ENCODE data around the gene SLC39A11.

The SLC39A11 gene

DNA sequence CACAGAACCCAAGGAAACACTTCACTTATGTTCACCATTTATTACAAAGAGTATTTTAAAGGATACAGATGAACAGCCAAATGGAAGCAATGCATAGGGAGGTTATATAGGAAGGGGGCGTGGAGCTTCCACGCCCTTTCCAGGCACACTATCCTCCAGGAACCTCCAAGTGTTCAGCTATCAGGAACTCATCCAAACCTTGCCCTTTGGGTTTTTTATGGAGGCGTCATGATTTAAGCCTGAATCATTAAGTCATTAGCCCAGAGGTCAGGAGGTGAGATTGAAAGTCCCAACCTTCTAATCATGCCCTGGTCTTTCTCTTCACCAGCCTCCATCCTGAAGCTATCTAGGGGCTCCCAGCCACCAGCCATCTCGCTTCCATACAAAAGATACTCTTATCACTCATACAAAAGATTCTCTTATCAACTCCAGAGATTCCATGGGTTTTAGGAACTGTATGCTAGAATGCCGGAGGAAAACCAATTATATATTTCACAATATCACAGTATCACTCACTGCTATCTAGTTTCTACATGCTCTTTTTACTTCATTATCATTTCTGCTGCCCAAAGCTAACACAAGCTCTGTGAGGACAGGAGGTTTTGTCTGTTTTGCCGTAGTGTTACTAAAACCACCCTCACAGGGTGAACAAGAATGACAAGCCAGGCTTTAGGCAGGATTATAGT lies 213.4 kb downstream of the SLC39A11 start:
- DNase-seq, result no peak
- in situ Hi-C loops (cut with HindIII; ENCODE audit: low pct_ligation_motif_present, low pct_unique_long_range_greater_than_20kb, low sequenced_read_pairs), result no loop called here

DNA sequence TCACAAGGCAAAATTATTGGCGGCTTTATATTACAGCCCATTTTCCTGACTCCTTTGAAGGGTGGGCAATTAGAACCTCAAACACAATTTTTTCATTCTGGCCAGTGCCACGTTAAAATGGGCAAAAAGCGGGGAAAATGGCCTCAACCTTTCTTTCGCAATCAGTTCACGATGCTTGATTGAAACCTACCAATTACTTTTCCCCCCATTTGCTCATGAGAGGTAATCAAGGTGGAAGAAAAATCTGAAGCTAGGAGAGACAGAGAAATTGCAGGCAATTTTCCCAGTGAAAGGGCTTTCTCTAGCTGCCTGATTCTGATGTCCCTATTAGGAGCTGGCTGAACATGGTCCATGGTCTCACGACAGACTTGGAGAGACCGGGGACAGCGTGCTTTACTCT lies 215.1 kb downstream of the SLC39A11 start:
- in situ Hi-C loops (cut with HindIII; ENCODE audit: low pct_ligation_motif_present, low pct_unique_long_range_greater_than_20kb, low sequenced_read_pairs), result no loop called here
- no peak for DNase-seq

DNA sequence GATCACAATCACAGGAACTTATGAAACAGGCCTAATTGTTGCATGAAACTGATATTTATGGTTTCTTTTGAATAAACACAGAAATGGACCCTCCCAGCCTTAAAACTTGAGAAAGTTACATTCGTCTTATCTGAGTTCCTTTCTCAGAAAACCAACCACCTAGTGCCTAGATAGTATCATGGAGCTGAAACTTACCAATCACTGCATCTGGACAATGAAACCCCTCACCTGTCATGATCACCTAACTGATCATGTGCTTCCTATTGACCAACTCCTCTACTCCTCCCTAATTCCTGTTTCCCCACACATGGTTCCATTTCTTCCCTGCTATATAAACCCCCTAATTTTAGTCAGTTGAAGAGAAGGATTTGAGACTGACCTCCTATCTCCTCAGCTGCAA lies 216.1 kb downstream of the SLC39A11 start:
- in situ Hi-C loops (cut with HindIII; ENCODE audit: low pct_ligation_motif_present, low pct_unique_long_range_greater_than_20kb, low sequenced_read_pairs), result no loop called here

DNA sequence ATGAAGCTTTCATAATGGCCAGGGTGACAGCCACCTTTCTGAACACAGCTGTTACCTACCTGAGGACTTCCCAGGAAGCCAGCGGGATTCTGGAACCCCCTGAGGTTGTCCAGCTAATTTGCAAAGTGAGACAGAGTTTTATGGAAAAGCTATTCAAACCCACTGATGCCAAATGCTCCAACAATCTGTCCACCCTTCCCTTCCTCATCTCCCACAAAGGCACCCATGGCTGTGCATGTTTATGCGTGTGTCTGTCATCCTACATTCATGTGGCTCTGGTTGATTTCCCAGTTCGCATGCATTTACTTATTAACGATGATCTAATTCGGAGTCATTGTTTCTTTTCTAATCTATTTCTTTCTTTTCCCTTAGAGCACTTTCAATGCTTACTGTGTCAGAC lies 217.1 kb downstream of the SLC39A11 start:
- DNase-seq, result no peak
- in situ Hi-C loops (cut with HindIII; ENCODE audit: low pct_ligation_motif_present, low pct_unique_long_range_greater_than_20kb, low sequenced_read_pairs), result no loop called here

More for the DNA sequence above, 216.1 kb downstream of the SLC39A11 start:
- DNase-seq, result no peak

DNA sequence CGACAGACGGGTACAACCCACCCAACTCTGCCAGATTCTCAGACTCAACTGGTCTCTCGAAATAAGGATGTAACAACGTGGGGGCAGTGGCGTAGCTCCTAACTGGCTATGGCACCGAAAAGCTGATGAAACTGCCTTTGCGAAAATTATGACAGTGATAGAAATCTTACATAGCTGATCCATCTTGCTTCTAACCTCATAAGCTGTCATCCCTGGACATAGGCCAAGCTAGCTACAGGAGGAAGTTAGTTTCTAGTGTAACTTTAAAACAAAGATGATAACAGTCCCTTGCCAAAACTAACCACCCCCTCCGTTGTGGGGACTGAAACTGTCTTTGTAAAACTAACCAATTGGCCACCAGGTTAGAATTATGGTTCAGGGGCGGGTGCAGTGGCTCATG lies 220.1 kb downstream of the SLC39A11 start:
- no peak for DNase-seq
- in situ Hi-C loops (cut with HindIII; ENCODE audit: low pct_ligation_motif_present, low pct_unique_long_range_greater_than_20kb, low sequenced_read_pairs), result no loop called here

DNA sequence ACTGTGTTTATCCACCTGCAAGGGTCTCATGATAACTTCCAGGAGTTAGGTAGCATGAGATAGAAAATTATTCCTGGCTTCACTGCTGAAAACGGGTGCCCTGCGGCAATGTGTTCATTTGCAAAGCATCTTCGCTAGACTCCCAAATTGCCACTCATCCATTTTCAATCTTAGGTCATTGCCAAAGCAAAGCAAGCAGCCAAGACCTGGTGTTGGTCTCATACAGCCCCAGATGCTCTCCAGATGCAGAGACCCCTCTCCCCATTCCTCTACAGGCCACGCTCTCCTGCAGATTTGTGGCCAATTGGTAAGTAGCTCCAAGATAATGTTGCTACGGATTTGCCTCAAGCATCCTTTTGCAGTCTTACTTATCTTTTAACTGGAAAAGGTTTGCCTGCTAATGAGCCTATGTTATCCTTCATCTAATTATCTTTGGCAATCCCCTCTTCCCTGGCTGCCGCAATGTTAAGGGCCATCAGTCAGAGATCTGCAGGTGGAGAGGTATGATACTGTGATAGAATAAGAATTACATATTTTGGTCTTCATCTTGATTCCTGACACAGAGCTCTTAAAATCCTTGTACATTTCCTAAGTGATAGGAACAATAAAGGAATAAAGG lies 222.0 kb downstream of the SLC39A11 start:
- DNase-seq, result no peak
- in situ Hi-C loops (cut with HindIII; ENCODE audit: low pct_ligation_motif_present, low pct_unique_long_range_greater_than_20kb, low sequenced_read_pairs), result no loop called here

DNA sequence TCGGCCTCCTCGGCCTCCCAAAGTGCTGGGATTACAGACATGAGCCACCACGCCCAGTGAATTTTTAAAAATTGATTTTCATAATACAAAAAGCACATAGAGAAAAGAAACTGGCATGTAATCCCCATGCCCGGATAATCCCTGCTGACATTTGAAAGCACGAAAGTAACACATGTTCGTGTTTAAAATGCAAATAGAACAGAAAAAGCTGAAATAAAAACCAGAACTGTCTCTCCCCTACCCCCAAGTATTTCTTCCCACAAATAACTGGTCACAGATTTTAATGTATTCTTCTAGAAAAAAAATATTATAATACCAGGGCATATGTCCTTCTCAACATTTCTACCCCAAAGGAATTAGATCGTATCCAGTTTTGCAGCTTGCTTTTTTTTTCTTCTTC lies 222.9 kb downstream of the SLC39A11 start:
- in situ Hi-C loops (cut with HindIII; ENCODE audit: low pct_ligation_motif_present, low pct_unique_long_range_greater_than_20kb, low sequenced_read_pairs), result no loop called here
- DNase-seq, result no peak

DNA sequence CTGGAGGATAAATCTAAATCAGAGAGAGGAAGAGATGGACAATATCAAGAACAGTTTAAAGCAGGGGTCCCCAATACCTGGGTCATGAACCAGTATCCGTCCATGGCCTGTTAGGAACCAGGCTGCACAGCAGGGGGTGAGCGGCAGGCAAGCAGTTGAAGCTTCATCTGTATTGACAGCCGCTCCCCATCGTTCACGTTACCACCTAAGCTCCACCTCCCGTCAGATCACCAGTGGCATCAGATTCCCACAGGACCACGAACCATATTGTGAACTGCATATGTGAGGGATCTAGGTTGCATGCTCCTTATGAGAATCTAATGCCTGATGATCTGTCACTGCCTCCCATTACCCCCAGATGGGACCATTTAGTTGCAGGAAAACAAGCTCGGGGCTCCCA lies 226.5 kb downstream of the SLC39A11 start:
- in situ Hi-C loops (cut with HindIII; ENCODE audit: low pct_ligation_motif_present, low pct_unique_long_range_greater_than_20kb, low sequenced_read_pairs), result no loop called here
- no peak for DNase-seq

DNA sequence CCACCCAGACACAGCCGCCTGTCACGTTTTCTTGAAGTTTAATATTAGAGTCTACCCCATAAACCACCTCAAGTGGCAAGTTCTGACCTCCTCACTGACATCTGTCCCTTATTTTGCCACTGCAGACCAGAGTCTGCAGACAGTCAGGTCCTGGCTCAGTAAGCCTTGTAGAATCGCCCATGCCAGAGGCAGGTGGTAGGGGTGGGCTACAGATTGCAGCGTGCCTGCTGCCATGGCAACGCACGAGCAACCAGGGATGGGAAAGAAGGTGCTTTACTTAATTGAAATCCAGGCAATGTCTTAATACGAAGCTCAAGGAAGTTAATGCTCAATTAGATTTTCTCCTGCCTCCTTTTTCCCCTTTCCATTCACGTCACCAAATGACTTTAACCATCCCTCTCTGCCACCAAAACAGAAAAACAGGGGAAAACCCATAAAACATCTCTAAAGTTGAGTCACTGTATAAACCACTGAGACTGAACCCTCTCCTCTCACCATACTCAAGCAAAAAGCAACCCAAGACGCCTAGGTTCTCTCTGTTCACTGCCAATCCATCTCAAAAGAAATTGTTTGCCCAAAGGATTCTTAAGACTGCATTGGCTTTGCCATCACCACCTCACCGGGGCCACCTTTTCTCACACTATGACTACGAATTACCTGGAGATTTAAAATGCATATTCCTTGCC lies 228.8 kb downstream of the SLC39A11 start:
- no peak for DNase-seq

DNA sequence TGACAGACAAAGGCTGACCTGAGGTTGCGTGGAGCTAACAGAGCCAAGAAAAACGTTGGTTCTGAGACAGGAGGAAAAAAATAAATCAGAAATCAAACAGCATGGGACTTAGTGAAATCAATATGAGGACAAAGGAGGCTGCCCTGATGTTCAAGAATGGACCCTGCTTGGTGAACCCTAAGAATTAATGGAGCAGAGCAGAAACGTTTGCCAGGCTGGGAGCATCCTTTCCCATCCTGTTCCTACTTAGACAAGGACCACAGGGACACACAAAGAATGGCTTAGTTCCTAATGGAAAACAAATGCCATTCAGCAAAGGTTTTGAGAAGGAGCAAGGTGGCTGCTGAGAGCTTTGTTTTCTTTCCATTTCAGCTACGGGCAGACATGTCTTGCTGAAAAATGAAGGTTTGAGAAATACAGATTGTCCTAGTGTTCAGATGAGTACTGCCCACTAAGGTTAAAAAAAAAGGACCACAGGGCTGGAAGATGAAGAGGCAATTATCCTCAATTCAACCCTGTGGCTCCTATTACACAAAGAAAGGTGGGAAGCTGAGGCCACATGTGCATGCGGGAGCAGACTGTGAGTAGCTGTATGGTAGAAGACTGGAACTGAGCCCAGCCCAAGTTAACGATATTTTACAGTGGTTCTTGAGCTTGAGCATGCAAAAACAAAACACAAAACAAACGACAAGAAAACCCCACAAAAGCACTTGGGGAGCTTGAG lies 230.1 kb downstream of the SLC39A11 start:
- in situ Hi-C loops (cut with HindIII; ENCODE audit: low pct_ligation_motif_present, low pct_unique_long_range_greater_than_20kb, low sequenced_read_pairs), result no loop called here
- DNase-seq, result no peak

More for the DNA sequence above, 228.8 kb downstream of the SLC39A11 start:
- in situ Hi-C loops (cut with HindIII; ENCODE audit: low pct_ligation_motif_present, low pct_unique_long_range_greater_than_20kb, low sequenced_read_pairs), result no loop called here

DNA sequence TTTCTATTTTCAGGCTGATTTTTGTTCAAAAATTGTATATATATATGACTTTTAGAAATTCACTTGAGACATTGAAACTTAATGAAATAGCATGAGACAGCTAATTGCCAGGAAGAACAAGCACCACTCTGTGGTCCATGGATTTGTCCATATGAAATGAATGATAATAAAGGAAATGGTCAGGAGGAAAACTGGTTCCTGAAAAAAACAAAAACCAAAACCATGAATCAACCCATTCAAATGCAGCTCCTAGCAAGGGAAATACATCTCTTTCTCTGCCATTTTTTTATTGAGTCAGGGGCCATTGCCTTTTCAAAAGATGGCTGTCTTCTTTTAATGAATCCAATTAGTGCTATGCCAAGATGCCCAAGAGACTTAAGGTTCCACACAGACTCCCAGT lies 230.7 kb downstream of the SLC39A11 start:
- DNase-seq, result no peak
- in situ Hi-C loops (cut with HindIII; ENCODE audit: low pct_ligation_motif_present, low pct_unique_long_range_greater_than_20kb, low sequenced_read_pairs), result no loop called here

DNA sequence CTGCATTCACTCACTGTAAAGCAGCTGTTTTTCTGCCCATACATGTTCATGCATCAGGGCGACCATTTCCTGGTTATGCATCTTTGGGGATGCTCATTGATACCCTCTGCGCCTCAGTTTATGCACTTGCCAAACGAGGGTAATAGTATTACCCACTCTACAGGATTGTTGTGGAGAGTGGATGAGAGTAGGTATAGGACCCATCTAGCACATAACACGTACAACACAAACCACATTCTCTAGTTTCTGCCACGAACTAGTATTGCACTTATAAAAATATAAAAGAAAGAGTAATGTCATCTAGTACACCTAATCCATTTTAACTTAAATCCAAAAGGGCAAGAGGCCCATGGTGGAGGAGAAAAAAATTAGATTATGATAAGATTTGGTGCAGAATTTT lies 231.7 kb downstream of the SLC39A11 start:
- DNase-seq, result no peak
- in situ Hi-C loops (cut with HindIII; ENCODE audit: low pct_ligation_motif_present, low pct_unique_long_range_greater_than_20kb, low sequenced_read_pairs), result no loop called here

DNA sequence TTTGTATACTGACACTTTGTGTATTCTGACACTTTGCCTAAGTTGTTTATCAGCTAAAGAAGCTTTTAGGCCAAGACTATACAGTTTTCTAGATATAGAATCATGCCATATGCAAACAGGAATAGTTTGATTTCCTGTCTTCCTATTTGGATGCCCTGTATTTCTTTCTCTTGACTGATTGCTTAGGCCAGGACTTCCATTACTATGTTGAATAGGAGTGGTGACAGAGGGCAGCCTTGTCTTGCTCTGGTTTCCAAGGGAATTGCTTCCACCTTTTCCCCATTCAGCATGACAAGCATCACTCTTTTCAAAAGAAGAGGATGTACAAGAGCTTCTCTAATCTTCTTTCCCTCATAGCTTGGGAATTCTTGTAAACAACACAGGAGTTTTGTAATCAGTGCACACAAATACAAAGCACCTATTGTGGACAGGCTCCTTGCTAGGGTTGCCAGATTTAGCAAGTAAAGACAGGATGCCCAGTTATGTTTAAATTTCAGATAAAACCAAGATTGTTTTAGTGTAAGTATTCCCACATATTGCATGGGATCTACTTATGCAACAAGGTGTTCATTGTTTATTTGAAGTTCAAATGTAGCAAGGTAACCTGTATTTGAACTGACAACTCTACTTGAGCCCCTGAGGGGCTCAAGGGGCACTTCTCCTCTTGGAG lies 233.5 kb downstream of the SLC39A11 start:
- no peak for DNase-seq
- in situ Hi-C loops (cut with HindIII; ENCODE audit: low pct_ligation_motif_present, low pct_unique_long_range_greater_than_20kb, low sequenced_read_pairs), result no loop called here

DNA sequence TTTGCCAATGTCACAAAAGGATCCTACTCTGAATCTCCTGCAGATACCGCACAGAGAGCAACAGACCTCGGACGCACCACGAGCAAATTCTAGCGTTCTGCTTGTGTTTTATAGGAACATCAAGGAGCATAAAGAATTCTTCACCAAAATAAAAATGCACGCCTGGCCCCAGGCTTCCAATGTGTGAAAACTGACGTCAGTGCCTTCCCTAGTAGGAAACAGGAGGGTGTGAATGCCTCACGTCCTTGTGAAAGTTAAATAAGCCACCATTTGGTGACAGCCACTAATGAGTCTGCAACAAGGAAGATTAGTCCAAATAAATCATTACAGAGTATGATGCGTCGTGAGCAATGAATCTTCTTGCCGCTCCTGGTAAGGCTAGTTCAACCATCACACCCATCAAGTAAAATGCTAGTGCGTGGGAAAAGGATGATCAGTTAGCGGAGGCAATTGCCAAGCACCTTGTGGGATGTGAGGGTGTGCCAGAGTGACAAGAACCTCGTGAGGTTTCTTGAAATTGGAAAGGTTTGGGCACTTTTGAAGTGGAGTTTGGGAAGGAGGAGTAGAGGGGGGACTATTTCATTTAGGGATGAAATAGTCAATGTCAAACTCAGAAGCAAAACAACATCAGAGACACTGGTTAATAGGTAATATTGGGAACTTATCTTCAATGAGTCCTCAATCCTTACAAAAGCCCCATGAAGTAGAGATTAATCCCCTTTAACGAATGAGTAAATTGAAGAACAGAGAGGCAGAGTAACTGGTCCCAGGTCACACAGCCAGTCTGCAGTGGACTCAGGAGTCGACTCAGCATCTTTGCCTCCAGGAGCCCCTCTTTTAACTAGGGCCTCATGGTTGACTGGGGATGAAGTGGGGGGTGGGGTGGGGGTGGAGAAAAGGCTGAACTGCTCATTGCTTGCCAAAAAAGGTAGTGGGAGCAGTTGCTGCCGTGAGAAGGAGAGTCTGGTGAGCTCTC lies 238.8 kb downstream of the SLC39A11 start:
- in situ Hi-C loops (cut with HindIII; ENCODE audit: low pct_ligation_motif_present, low pct_unique_long_range_greater_than_20kb, low sequenced_read_pairs), result no loop called here
- DNase-seq, result no peak

DNA sequence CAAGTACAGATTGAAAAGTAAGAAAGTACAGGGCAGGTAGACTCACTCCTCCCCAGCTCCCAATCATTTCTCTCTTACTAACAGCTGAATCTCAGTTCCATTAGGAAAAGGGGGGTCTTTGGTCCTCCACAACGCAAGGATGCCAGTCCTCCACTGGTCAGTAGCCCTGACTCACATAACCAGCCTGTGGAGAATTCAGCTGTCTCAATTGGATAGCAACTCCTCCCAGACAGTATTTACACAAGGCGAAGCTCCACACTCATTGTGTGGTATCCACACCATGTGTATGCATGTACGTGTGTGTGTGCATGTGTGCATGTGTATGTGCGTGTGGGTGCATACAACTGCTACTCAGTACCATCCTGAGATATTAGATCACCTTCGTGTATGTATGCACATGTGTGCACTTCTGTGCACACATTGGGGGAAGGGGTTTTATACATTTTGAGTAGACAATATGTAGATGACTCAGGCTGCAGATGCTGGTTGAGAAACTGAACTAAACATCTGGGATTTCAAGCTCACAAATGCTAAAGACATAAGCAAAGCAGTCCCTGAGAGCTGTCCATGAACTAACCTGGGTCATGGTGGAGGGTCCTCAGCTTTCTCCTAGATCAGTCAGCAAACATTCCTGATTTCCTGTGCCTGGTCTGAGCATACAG lies 240.1 kb downstream of the SLC39A11 start:
- in situ Hi-C loops (cut with HindIII; ENCODE audit: low pct_ligation_motif_present, low pct_unique_long_range_greater_than_20kb, low sequenced_read_pairs), result no loop called here
- DNase-seq, result no peak

DNA sequence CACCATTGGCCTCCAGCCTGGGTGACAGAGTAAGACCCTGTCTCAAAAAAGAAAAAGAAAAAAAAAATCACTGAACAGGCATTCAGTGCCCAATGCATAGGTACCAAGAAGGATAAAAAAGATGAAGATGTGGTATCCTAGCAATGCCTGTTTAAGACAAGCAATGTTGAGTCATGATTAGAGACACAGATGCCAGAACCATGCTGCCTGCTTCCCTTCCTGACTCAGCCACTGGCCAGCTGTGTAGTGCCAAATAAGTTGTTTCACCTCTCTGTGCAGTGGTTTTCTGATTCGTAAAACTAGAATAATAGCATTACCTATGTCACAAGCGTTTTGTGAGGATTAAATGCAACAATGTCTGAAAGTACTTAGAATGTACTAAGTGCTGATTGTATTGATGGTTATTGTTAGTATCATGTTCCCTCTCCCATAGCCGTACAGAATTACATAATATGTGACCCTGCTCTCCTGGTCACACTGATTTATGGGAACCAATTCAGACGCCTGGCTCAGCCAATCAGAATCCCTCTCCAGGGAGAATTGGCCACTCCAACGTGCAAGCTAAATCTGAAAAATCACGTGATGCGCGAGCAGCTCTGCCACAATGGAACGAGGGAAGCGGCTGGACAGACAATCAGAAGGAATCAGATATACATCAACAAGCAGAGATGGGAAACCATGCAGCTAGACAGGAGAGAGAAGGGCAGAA lies 241.9 kb downstream of the SLC39A11 start:
- in situ Hi-C loops (cut with HindIII; ENCODE audit: low pct_ligation_motif_present, low pct_unique_long_range_greater_than_20kb, low sequenced_read_pairs), result no loop called here
- no peak for DNase-seq

DNA sequence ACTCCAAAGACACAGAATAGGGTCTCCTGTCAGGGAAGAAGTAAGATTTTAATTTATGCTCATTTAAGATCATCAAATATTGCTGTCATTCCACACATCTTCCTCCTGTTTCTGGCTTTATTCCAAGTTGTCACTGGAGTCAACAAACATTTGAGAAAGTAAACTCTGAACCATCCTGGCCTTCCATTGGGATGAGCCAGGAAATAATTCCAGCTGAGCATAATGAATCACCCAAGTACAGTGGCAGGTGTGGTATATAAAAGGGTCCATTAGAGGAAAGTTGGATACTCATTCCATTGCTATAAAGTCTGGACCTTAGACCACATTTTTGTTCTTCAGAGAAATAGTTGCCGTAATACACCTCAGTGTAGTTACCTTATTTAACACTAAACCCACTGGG lies 246.1 kb downstream of the SLC39A11 start:
- DNase-seq, result no peak
- in situ Hi-C loops (cut with HindIII; ENCODE audit: low pct_ligation_motif_present, low pct_unique_long_range_greater_than_20kb, low sequenced_read_pairs), result no loop called here

Measured in ACHN (cell line).